ENCODE data around the gene UQCRFS1.

The UQCRFS1 gene

DNA sequence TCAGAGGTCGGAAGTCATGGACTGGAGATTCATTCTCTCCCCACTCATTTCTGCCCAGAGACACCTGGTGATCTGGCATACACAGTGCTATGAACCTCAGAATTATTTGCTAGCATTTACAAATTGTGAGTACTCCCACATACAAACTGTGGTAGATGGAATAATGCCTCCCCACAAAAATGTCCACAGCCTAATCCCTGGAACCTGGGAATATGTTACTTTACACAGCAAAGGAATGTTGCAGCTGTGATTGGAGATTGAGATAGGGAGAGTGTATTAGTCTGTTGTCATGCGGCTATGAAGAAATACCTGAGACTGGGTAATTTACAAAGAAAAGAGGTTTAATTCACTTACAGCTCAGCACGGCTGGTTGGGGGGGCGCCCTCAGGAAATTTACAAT lies 3.1 kb upstream of the UQCRFS1 start:
- Histone ChIP-seq H3K36me3 (replicated peaks; ENCODE audit: insufficient read depth, low read length) (0 out of 2 replicates have a peak, but pooled peaks cover 4% of the 10 kb centered on the region), H3F3A (ENCODE audit: insufficient read depth, low read length) (no peaks in the 10 kb centered on the region), H3K9ac (ENCODE audit: low read length) (no peak overlapping the region), H2AFZ (ENCODE audit: low read length) (no peak overlapping the region), H3K9me3 (replicated peaks; ENCODE audit: insufficient read depth, low read length) (no peaks in the 10 kb centered on the region), H3K4me1 (ENCODE audit: low read length) (peaks cover 4% of the 10 kb centered on the region), H3K79me2 (ENCODE audit: low read length) (peaks cover 19% of the 10 kb centered on the region), H4K20me1 (ENCODE audit: insufficient read depth, low read length) (no peaks in the 10 kb centered on the region), H3K4me2 (ENCODE audit: low read depth, low read length) (no peak overlapping the region), H3K27me3 (replicated peaks; ENCODE audit: insufficient read depth, low read length) (peaks cover 51% of the 10 kb centered on the region), H3K27ac (ENCODE audit: low read length) (no peak overlapping the region), H3K4me3 (ENCODE audit: low read length) (no peak overlapping the region), H3K9me2 (replicated peaks; ENCODE audit: insufficient read depth, low read length) (no peaks in the 10 kb centered on the region)
- TF ChIP-seq EZH2phosphoT487 (IDR thresholded peaks at IDR 0.05; ENCODE audit: low read length) = no peak
- TF ChIP-seq, protein P1, sequence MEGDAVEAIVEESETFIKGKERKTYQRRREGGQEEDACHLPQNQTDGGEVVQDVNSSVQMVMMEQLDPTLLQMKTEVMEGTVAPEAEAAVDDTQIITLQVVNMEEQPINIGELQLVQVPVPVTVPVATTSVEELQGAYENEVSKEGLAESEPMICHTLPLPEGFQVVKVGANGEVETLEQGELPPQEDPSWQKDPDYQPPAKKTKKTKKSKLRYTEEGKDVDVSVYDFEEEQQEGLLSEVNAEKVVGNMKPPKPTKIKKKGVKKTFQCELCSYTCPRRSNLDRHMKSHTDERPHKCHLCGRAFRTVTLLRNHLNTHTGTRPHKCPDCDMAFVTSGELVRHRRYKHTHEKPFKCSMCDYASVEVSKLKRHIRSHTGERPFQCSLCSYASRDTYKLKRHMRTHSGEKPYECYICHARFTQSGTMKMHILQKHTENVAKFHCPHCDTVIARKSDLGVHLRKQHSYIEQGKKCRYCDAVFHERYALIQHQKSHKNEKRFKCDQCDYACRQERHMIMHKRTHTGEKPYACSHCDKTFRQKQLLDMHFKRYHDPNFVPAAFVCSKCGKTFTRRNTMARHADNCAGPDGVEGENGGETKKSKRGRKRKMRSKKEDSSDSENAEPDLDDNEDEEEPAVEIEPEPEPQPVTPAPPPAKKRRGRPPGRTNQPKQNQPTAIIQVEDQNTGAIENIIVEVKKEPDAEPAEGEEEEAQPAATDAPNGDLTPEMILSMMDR (IDR thresholded peaks at IDR 0.05; ENCODE audit: low read length) = no peak
- no peak for TF ChIP-seq EZH2 (optimal IDR thresholded peaks at IDR 0.05; ENCODE audit: low read depth, low read length)
- no peak for DNase-seq

DNA sequence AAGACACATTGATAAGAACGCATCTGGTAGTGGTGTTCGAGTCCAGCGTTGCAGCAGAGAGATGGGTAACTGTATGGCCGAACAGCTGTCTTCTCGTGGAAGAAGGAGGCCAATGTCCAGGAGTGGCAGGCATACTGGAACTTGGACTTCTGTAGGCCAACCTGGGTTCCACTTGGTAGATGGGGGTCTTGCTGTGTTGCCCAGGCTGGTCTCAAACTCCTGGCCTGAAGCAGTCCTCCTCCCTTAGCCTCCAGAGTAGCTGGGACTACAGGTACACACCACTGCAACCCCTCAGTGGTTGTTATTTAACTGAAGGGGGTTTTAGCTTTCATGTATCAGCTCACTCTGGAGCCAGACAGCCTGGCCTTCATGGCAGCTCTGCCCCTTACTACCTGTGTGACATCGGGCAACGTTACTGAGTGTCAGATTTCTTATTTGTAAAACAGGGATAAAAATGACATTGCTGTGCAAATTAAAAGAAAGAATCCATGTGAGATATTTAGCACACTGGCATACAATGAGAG lies 2.4 kb upstream of the UQCRFS1 start:
- Histone ChIP-seq H3K4me2 (ENCODE audit: low read depth, low read length) (no peak overlapping the region), H3K27me3 (replicated peaks; ENCODE audit: insufficient read depth, low read length) (peaks cover 44% of the 10 kb centered on the region), H3K9ac (ENCODE audit: low read length) (no peak overlapping the region), H3K27ac (ENCODE audit: low read length) (no peak overlapping the region), H3K9me3 (replicated peaks; ENCODE audit: insufficient read depth, low read length) (no peaks in the 10 kb centered on the region), H3K4me3 (ENCODE audit: low read length) (no peak overlapping the region), H4K20me1 (ENCODE audit: insufficient read depth, low read length) (no peaks in the 10 kb centered on the region), H3K9me2 (replicated peaks; ENCODE audit: insufficient read depth, low read length) (no peaks in the 10 kb centered on the region), H3F3A (ENCODE audit: insufficient read depth, low read length) (no peaks in the 10 kb centered on the region), H3K36me3 (replicated peaks; ENCODE audit: insufficient read depth, low read length) (0 out of 2 replicates have a peak, but pooled peaks cover 4% of the 10 kb centered on the region), H3K79me2 (ENCODE audit: low read length) (peaks cover 23% of the 10 kb centered on the region), H2AFZ (ENCODE audit: low read length) (no peak overlapping the region), H3K4me1 (ENCODE audit: low read length) (peaks cover 4% of the 10 kb centered on the region)
- TF ChIP-seq, protein P1 (IDR thresholded peaks at IDR 0.05; ENCODE audit: low read length) = no peak
- no peak for TF ChIP-seq EZH2phosphoT487 (IDR thresholded peaks at IDR 0.05; ENCODE audit: low read length)
- no peak for TF ChIP-seq EZH2 (optimal IDR thresholded peaks at IDR 0.05; ENCODE audit: low read depth, low read length)
- DNase-seq = no peak

DNA sequence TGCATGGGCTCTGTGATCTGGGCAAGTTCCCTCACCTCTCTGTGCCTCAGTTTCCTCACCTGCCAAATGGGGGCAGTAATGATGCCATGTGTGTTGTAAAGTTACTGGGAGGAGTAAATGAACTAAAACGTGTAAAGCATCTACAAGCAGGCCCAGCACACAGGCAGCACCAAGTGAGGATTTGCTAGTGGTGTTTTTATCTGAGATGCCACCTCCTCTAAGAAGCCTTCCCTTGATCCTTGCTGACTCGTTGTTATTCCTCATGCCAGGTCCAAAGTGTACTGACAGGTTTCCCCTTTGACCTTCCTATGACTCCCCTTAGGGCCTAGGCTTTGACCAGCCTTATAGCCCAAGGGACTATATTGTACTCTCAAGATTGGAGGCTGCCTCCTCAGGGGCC lies 1.5 kb upstream of the UQCRFS1 start:
- H3K27me3 ChIP-seq (replicated peaks; ENCODE audit: insufficient read depth, low read length) = peaks cover 35% of the 10 kb centered on the region
- TF ChIP-seq EZH2 (optimal IDR thresholded peaks at IDR 0.05; ENCODE audit: low read depth, low read length) = no peak
- no peak for TF ChIP-seq EZH2phosphoT487 (IDR thresholded peaks at IDR 0.05; ENCODE audit: low read length)
- TF ChIP-seq, protein P1 (IDR thresholded peaks at IDR 0.05; ENCODE audit: low read length) = no peak
- no peaks in the 10 kb centered on the region for H3K9me3 ChIP-seq (replicated peaks; ENCODE audit: insufficient read depth, low read length)
- H3K27ac ChIP-seq (ENCODE audit: low read length) = no peak overlapping the region
- no peak overlapping the region for H3K4me3 ChIP-seq (ENCODE audit: low read length)
- no peak overlapping the region for H2AFZ ChIP-seq (ENCODE audit: low read length)
- H3K9me2 ChIP-seq (replicated peaks; ENCODE audit: insufficient read depth, low read length) = no peaks in the 10 kb centered on the region
- peaks cover 4% of the 10 kb centered on the region for H3K4me1 ChIP-seq (ENCODE audit: low read length)
- no peak overlapping the region for H3K9ac ChIP-seq (ENCODE audit: low read length)
- H4K20me1 ChIP-seq (ENCODE audit: insufficient read depth, low read length) = 0 out of 2 replicates have a peak, but pooled peaks cover 5% of the 10 kb centered on the region
- peaks cover 32% of the 10 kb centered on the region for H3K79me2 ChIP-seq (ENCODE audit: low read length)
- no peak for DNase-seq
- no peaks in the 10 kb centered on the region for H3F3A ChIP-seq (ENCODE audit: insufficient read depth, low read length)
- 0 out of 2 replicates have a peak, but pooled peaks cover 4% of the 10 kb centered on the region for H3K36me3 ChIP-seq (replicated peaks; ENCODE audit: insufficient read depth, low read length)
- H3K4me2 ChIP-seq (ENCODE audit: low read depth, low read length) = no peak overlapping the region
